ENCODE data around the gene PCGF1.
A peak's percentile ranks its signal among the peaks of the same experiment; 100 is the strongest.

Gene PCGF1

DNA sequence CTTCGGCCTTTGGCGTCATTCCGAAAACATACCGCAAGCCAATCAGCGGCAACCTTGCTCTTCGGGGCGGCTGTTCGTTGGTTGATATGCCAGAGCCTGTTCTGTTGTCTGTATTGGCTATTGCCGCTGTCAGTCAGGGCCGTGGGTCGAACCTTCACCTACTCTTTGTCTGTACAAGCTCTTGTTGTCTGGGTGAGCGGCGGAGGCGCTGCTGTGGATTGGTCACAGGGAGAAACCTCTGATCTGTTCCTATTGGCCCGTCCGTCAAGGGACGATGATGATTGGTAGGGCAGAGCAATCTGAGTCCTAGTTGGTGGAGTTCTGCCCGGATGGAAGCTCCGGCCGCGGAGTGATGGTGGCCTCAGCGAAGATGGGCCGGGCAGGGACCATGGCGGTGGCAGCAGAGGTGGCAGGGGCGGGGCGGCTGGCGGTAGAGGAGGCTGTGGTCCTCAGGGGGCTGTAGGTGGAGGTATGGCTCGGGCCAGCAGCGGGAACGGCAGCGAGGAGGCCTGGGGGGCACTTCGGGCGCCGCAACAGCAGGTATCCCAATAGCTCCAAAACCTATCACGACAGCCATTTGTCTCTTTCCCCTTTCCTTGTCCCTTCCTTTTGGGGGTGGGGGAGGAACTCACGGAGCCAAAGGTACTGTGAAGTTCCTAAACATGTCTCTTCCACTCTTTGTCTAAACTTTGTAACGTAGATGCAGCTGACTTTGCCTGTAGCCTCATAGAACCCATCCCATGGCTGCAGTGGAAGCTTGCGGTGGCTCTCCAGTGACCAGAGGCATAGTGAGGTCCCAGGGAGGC, 49.2 kb downstream of the PCGF1 start, which contains the start of gene WBP1:
Gene WBP1, plus strand, starts transcription at position 307 of the 806 bp plus-strand sequence. Its CDS starts 165 bp downstream, at position 472.
- peaks cover 37% of the 10 kb centered on the region for H3K36me3 ChIP-seq (ENCODE audit: control insufficient read depth, low read length)
- peaks cover 12% of the 10 kb centered on the region; the same call in 1 of the 2 replicates for H3F3A ChIP-seq (ENCODE audit: control insufficient read depth, insufficient read depth)
- H4K20me1 ChIP-seq (ENCODE audit: control insufficient read depth, insufficient read depth, low read depth, low read length): no peaks in the 10 kb centered on the region
- H3K4me2 ChIP-seq (ENCODE audit: low read length): peak within 1 kb of the TSS; percentile 95
- no peaks in the 10 kb centered on the region for H3K9me2 ChIP-seq (replicated peaks; ENCODE audit: control insufficient read depth, low read length)
- H3K4me1 ChIP-seq (ENCODE audit: control insufficient read depth, low read length): peaks cover 25% of the 10 kb centered on the region
- H3K4me3 ChIP-seq (ENCODE audit: low read length): peak within 1 kb of the TSS; percentile 81
- H3K9me3 ChIP-seq (ENCODE audit: control insufficient read depth, insufficient read depth, low read length): no peaks in the 10 kb centered on the region
- TF ChIP-seq, protein P1, sequence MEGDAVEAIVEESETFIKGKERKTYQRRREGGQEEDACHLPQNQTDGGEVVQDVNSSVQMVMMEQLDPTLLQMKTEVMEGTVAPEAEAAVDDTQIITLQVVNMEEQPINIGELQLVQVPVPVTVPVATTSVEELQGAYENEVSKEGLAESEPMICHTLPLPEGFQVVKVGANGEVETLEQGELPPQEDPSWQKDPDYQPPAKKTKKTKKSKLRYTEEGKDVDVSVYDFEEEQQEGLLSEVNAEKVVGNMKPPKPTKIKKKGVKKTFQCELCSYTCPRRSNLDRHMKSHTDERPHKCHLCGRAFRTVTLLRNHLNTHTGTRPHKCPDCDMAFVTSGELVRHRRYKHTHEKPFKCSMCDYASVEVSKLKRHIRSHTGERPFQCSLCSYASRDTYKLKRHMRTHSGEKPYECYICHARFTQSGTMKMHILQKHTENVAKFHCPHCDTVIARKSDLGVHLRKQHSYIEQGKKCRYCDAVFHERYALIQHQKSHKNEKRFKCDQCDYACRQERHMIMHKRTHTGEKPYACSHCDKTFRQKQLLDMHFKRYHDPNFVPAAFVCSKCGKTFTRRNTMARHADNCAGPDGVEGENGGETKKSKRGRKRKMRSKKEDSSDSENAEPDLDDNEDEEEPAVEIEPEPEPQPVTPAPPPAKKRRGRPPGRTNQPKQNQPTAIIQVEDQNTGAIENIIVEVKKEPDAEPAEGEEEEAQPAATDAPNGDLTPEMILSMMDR (IDR thresholded peaks at IDR 0.05; ENCODE audit: low read depth, low read length, poor library complexity, severe bottlenecking): no peak
- no peak for TF ChIP-seq EZH2phosphoT487 (IDR thresholded peaks at IDR 0.05; ENCODE audit: borderline replicate concordance, low read length)
- H3K27ac ChIP-seq (ENCODE audit: low read depth, low read length): peak within 1 kb of the TSS; percentile 90
- H3K79me2 ChIP-seq (ENCODE audit: control insufficient read depth, low read length): peaks cover 31% of the 10 kb centered on the region
- H3K27me3 ChIP-seq (ENCODE audit: control insufficient read depth, low read length): no peaks in the 10 kb centered on the region

DNA sequence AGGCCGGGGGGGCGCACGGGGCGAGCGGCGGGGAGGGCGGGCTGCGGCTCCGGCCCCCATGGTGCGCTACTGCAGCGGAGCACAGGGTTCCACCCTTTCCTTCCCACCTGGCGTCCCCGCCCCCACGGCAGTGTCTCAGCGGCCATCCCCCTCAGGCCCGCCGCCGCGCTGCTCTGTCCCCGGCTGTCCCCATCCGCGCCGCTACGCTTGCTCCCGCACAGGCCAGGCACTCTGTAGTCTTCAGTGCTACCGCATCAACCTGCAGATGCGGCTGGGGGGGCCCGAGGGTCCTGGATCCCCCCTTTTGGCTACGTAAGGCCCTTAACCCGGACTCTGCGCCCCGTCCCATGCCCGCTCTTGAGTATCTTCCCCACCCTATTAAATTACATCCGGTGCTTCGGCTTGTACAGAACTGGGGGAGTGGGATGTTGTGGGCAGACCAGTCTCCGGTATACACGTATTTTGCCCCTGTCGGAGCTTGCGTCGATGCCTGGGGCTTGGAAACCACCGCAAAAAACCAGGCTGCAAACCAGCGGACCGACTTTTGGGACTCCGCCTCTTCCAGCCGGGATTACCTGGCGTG, 49.9 kb downstream of the PCGF1 start:
- Histone ChIP-seq H3K36me3 (ENCODE audit: control insufficient read depth, low read length) (peaks cover 30% of the 10 kb centered on the region), H3K27me3 (ENCODE audit: control insufficient read depth, low read length) (no peaks in the 10 kb centered on the region), H3K4me2 (ENCODE audit: low read length) (peak overlapping the region; percentile 95), H3K4me1 (ENCODE audit: control insufficient read depth, low read length) (peaks cover 31% of the 10 kb centered on the region), H4K20me1 (ENCODE audit: control insufficient read depth, insufficient read depth, low read depth, low read length) (no peaks in the 10 kb centered on the region), H3K9me3 (ENCODE audit: control insufficient read depth, insufficient read depth, low read length) (no peaks in the 10 kb centered on the region), H3K4me3 (ENCODE audit: low read length) (peak overlapping the region; percentile 81), H3K79me2 (ENCODE audit: control insufficient read depth, low read length) (peaks cover 27% of the 10 kb centered on the region), H3K27ac (ENCODE audit: low read depth, low read length) (peak overlapping the region; percentile 90), H3F3A (ENCODE audit: control insufficient read depth, insufficient read depth) (peaks cover 14% of the 10 kb centered on the region), H3K9me2 (replicated peaks; ENCODE audit: control insufficient read depth, low read length) (no peaks in the 10 kb centered on the region)
- TF ChIP-seq, protein P1 (IDR thresholded peaks at IDR 0.05; ENCODE audit: low read depth, low read length, poor library complexity, severe bottlenecking): no peak
- TF ChIP-seq EZH2phosphoT487 (IDR thresholded peaks at IDR 0.05; ENCODE audit: borderline replicate concordance, low read length): no peak

DNA sequence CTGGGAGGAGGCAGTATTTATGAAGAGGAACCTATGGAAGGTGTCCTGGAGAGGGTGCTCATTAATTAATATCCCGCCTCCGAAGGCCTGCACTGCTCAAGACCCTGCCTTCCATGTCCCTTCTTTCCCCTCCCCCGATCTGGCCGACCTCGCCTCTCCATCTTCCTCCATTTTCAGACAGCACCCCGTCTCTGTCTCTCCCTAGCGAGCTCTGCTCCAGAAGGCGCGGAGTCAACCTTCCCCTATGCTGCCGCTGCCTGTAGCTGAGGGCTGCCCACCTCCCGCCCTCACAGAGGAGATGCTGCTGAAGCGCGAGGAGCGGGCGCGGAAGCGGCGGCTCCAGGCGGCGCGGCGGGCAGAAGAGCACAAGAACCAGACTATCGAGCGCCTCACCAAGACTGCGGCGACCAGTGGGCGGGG, 50.4 kb downstream of the PCGF1 start:
- TF ChIP-seq EZH2phosphoT487 (IDR thresholded peaks at IDR 0.05; ENCODE audit: borderline replicate concordance, low read length): no peak
- peak overlapping the region; percentile 81 for H3K4me3 ChIP-seq (ENCODE audit: low read length)
- no peaks in the 10 kb centered on the region for H3K9me2 ChIP-seq (replicated peaks; ENCODE audit: control insufficient read depth, low read length)
- H3K9me3 ChIP-seq (ENCODE audit: control insufficient read depth, insufficient read depth, low read length): no peaks in the 10 kb centered on the region
- peaks cover 18% of the 10 kb centered on the region for H3F3A ChIP-seq (ENCODE audit: control insufficient read depth, insufficient read depth)
- peaks cover 27% of the 10 kb centered on the region for H3K79me2 ChIP-seq (ENCODE audit: control insufficient read depth, low read length)
- no peaks in the 10 kb centered on the region for H4K20me1 ChIP-seq (ENCODE audit: control insufficient read depth, insufficient read depth, low read depth, low read length)
- peaks cover 25% of the 10 kb centered on the region for H3K36me3 ChIP-seq (ENCODE audit: control insufficient read depth, low read length)
- H3K27ac ChIP-seq (ENCODE audit: low read depth, low read length): peak overlapping the region; percentile 90
- no peaks in the 10 kb centered on the region for H3K27me3 ChIP-seq (ENCODE audit: control insufficient read depth, low read length)
- peaks cover 36% of the 10 kb centered on the region for H3K4me1 ChIP-seq (ENCODE audit: control insufficient read depth, low read length)
- H3K4me2 ChIP-seq (ENCODE audit: low read length): peak overlapping the region; percentile 95
